IPS DF 6.9 (cell line): ENCODE measurements around the gene CLCNKA.
A peak's percentile ranks its signal among the peaks of the same experiment; 100 is the strongest.
"Not testable (repeated sequence)": the region's sequence is repeated elsewhere in the genome, so short reads cannot be mapped to it uniquely, and the experiment has no call there.

ENCODE experiments used
- DNase-seq: peaks from one replicate; pipeline ENCODE4 v3.0.0-alpha.2; 2013; ENCODE audit warnings: low read depth, low spot score
- H3K27ac ChIP-seq: one replicate; pipeline ENCODE4 v1.5.1; 2013; ENCODE audit warnings: low read length, control low read depth
- H3K27me3 ChIP-seq: 2 replicates; pipeline ENCODE4 v1.6.1; 2013; ENCODE audit warnings: mild to moderate bottlenecking, low read length; ENCODE audit not compliant: control insufficient read depth, insufficient read depth
- H3K36me3 ChIP-seq: 2 replicates; pipeline ENCODE4 v1.6.1; 2013; ENCODE audit warnings: low read length; ENCODE audit not compliant: control insufficient read depth, insufficient read depth
- H3K4me1 ChIP-seq: 2 replicates; pipeline ENCODE4 v1.6.1; 2013; ENCODE audit warnings: low read length; ENCODE audit not compliant: control insufficient read depth, insufficient read depth
- H3K4me3 ChIP-seq: 2 replicates; pipeline ENCODE4 v1.5.1; 2013; ENCODE audit warnings: mild to moderate bottlenecking, low read length
- H3K9me3 ChIP-seq: 2 replicates; pipeline ENCODE4 v1.6.1; 2013; ENCODE audit warnings: low read length, inconsistent platforms; ENCODE audit not compliant: control insufficient read depth, insufficient read depth
- WGBS: extraction: QIAGEN DNeasy Blood & Tissue Kit; methylation state at CpG from one replicate; pipeline ENCODE4 v1.1.7; 2013; ENCODE audit warnings: mixed read lengths, missing lambda C conversion rate; ENCODE audit not compliant: insufficient read length, insufficient coverage; 5-methylcytosine and 5-hydroxymethylcytosine counted together

The CLCNKA gene

GRCh38 chr1:16053781-16054502 lies 32.1 kb downstream of the CLCNKA start:
- Histone ChIP-seq H3K9me3 (no peaks in the 10 kb centered on the region), H3K27ac (no peak overlapping the region), H3K4me3 (no peak overlapping the region), H3K27me3 (no peaks in the 10 kb centered on the region), H3K4me1 (peaks cover 10% of the 10 kb centered on the region), H3K36me3 (no peaks in the 10 kb centered on the region)
- WGBS = no CpG with 5 or more reads among the region's 8 CpGs
- DNase-seq = no peak

DNA sequence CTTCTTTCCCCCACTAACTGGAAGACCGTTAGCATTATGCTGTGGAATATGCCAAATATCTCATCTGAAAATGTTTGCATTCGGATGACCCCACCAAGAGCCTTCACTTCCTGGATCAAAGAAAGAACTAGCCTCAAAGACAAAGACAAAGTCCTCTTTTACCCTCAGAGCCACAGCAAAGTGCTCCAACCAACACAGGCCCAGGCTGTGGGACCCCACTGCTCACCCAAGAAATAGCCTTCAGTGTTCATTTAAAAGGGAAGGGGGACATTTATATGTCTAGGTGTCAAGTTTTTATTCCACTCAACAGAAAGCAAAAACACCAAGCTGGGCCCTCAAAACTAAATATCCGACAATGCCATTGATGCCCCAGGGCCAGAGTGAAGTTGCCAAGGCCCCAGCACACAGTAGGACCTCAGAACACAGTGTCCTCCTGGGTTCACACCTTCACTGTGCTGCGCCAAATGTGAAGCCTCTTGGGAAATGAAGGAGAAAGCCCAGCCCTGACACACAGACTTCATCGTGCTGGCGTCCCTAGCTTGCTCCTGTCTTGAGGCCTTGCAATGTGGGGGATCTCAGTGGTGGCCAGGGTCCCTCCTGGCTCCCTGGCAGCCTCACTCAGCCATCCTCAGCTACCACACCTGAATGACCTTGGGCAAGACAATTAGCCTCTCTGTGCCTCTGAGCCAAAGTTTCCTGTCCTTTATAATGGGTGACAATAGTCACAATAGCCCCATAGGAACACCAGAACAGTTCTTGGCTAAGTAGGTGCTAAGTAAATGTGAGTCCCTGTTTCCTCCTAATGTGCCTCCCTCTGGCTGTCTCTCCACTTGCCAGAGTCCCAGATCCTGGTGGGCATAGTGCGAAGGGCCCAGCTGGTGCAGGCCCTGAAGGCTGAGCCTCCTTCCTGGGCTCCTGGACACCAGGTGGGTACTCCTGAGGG lies 33.0 kb downstream of the CLCNKA start:
- Histone ChIP-seq H3K27ac (no peak overlapping the region), H3K36me3 (no peaks in the 10 kb centered on the region), H3K4me1 (peaks cover 8% of the 10 kb centered on the region), H3K9me3 (no peaks in the 10 kb centered on the region), H3K27me3 (no peaks in the 10 kb centered on the region), H3K4me3 (no peak overlapping the region)
- DNase-seq = no peak
- WGBS = no CpG with 5 or more reads among the region's 7 CpGs

DNA sequence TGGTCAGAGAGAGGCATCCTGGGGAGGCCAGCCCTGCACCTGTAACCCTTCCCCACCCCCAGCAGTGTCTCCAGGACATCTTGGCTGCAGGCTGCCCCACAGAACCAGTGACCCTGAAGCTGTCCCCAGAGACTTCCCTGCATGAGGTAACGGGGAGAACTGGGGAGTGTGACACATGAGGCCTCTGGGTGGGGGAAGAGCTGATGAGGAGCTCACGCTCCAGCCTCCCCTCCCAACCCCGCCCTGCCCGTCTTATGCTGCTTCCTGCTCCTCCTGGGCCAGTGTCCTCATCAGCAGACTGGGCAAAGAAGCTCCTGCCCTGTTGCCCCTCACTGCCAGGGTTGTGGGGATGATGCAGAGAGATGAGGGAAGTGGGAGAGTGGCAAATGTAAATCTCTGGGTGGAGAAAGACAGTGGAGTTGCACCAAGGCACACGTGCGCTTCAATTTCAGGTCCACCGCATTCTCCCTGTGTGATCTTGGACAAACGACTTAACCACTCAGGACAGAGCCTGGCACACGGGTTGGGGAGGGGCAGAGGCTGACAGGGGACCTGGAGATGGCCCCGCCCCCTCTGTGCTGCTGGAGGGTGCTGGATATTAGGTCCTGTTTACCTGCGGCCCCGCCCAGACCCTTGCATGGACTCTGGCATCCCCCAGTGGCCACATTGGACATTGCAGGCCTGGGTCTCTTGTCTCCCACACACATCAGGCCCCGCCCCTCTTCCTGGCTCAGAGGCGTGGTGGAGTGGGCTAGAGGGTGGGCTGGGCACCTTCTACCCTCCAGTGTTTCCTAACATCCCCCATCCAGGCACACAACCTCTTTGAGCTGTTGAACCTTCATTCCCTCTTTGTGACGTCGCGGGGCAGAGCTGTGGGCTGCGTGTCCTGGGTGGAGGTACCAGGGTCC lies 34.0 kb downstream of the CLCNKA start:
- Histone ChIP-seq H3K27ac (no peak overlapping the region), H3K9me3 (no peaks in the 10 kb centered on the region), H3K4me1 (peaks cover 3% of the 10 kb centered on the region; the same call in 1 of the 2 replicates), H3K27me3 (no peaks in the 10 kb centered on the region), H3K36me3 (no peaks in the 10 kb centered on the region), H3K4me3 (no peak overlapping the region)
- no CpG with 5 or more reads among the region's 18 CpGs for WGBS
- DNase-seq = peak; percentile 90

DNA sequence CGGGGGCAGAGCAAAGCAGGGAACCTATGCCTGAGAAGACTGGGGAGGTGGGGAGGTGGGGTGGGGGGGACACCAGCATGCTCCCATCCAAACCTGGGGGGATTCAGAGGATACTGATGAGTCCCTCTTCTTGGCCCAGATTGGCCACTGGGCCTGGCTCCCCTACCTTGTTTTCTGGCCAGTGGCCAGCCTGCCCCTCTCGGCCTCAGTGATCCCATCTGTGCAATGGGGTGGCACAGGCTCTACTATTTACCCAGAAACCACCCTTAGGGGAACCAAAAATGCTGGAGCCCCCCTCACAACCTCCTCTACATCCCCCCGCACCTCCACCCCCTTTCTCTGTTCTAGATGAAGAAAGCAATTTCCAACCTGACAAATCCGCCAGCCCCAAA lies 34.7 kb downstream of the CLCNKA start:
- not testable (repeated sequence) for H3K27me3 ChIP-seq, H3K27ac ChIP-seq, H3K9me3 ChIP-seq, H3K4me3 ChIP-seq, H3K4me1 ChIP-seq, DNase-seq, H3K36me3 ChIP-seq
- no CpG with 5 or more reads among the region's 4 CpGs for WGBS

DNA sequence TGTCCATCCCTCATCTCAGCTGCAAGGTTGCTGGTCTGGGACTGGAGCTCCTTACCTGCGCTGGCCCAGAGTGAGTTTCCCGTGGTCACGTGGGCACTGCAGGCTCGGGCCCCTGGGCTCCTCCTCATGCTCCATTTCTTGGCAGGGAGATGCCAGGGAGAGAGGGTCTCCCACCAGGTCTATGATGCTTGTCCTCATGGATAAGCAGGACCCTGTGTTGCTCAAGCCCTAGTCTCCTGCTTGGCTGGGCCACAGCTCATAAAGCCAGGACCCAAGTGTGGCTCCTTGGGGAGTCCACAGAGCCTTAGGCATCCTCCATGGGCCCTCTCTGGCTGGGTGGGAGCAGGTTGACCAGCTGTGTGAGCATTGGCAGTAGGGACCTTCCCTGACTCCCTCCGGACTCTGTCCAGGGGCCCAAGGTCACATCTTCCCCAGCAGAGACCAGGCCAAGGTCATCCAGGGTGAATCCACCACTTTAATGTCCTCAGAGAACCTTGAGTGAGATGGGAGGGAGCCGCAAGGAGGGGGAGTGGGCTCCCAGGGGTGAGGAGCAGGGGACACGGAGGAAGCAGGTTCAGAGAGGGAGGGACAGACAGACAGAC lies 35.6 kb downstream of the CLCNKA start:
- not testable (repeated sequence) for H3K27ac ChIP-seq, H3K36me3 ChIP-seq, H3K4me1 ChIP-seq, H3K4me3 ChIP-seq, H3K27me3 ChIP-seq, DNase-seq, H3K9me3 ChIP-seq
- no CpG with 5 or more reads among the region's 7 CpGs for WGBS

- no CpG with 5 or more reads among the region's 20 CpGs for WGBS
- H3K4me1 ChIP-seq, H3K9me3 ChIP-seq, DNase-seq, H3K4me3 ChIP-seq, H3K27ac ChIP-seq, H3K36me3 ChIP-seq, H3K27me3 ChIP-seq: not testable (repeated sequence)
These were observed 36.7 kb downstream of the CLCNKA start for GRCh38 chr1:16058394-16059120.

- Histone ChIP-seq H3K36me3 (no peaks in the 10 kb centered on the region), H3K4me3 (no peak overlapping the region), H3K27me3 (no peaks in the 10 kb centered on the region), H3K4me1 (peaks cover 6% of the 10 kb centered on the region; the same call in 1 of the 2 replicates), H3K9me3 (no peaks in the 10 kb centered on the region), H3K27ac (no peak overlapping the region)
- no CpG with 5 or more reads among the region's 3 CpGs for WGBS
- DNase-seq = no peak
These were observed 39.4 kb downstream of the CLCNKA start for GRCh38 chr1:16061266-16061665.

GRCh38 chr1:16061989-16062686 lies 40.3 kb downstream of the CLCNKA start:
- H3K4me1 ChIP-seq, DNase-seq, H3K9me3 ChIP-seq, H3K36me3 ChIP-seq, H3K27me3 ChIP-seq, H3K27ac ChIP-seq, H3K4me3 ChIP-seq: not testable (repeated sequence)
- no CpG with 5 or more reads among the region's 18 CpGs for WGBS

DNA sequence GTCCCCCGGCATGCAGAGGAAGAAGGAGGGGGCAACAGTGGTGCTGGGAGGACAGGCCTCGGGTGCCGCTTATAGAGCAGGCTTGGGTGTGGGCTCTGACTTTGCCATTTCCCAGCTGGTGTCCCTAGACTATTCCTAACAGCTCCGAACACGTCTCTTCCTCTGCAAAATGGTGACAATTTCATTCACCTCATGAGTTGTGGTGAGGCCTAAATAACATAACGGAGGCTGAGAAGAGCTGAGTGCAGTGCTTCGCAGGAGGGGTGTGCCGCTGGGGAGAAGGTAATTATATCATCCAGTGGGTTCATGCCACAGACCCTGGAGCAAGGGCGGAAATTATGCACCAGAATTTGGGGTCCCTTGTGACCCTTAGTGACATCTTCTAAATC lies 40.8 kb downstream of the CLCNKA start:
- H3K27ac ChIP-seq, H3K27me3 ChIP-seq, H3K4me3 ChIP-seq, DNase-seq, H3K9me3 ChIP-seq, H3K4me1 ChIP-seq, H3K36me3 ChIP-seq: not testable (repeated sequence)
- WGBS = no CpG with 5 or more reads among the region's 9 CpGs
